ENCODE results near the gene MAN1B1. TPM values are rescaled to one million over a fixed set of nuclear protein-coding genes. Genes with fewer than 3 reads are reported as not detected.

The MAN1B1 gene
- total RNA-seq, 3 donors from 2014 or later (not counting 1 experiment from before 2014, with no cell fraction given): 75.1 to 99.4 (median 80.4) TPM

- no peak for ATAC-seq
- Histone ChIP-seq H3K27me3 (ENCODE audit: control insufficient read depth, insufficient read depth, low read length) (no peaks in the 10 kb centered on the region), H3K27ac (ENCODE audit: low read length) (no peak overlapping the region), H3K36me3 (ENCODE audit: control insufficient read depth, insufficient read depth, low read length) (no peaks in the 10 kb centered on the region), H3K4me1 (ENCODE audit: control insufficient read depth, insufficient read depth, low read length) (peaks cover 8% of the 10 kb centered on the region), H3K4me3 (ENCODE audit: low read length) (no peak overlapping the region), H3K9me3 (ENCODE audit: control insufficient read depth, insufficient read depth, low read length) (no peaks in the 10 kb centered on the region)
- no peak for TF ChIP-seq CTCF (IDR thresholded peaks at IDR 0.05)
- intact Hi-C loops (cut with micrococcal nuclease): no loop called here
- no peak for DNase-seq
- Mint-ChIP-seq H3K27ac (no peak overlapping the region), H3K27me3 (ENCODE audit: low read depth in 2 of 2) (peaks cover 0 to 8% of the 10 kb centered on the region in 2 donors), H3K4me3 (no peak overlapping the region), H3K36me3 (no peaks in the 10 kb centered on the region), H3K4me1 (no peaks in the 10 kb centered on the region), H3K9me3 (no peaks in the 10 kb centered on the region)
- WGBS (ENCODE audit: insufficient coverage): 90% methylated on average over 19 of the region's 19 CpGs
Observed at GRCh38 chr9:137148661-137149060, 61.9 kb downstream of the MAN1B1 start.

- Histone ChIP-seq H3K27me3 (ENCODE audit: control insufficient read depth, insufficient read depth, low read length) (no peaks in the 10 kb centered on the region), H3K36me3 (ENCODE audit: control insufficient read depth, insufficient read depth, low read length) (no peaks in the 10 kb centered on the region), H3K9me3 (ENCODE audit: control insufficient read depth, insufficient read depth, low read length) (no peaks in the 10 kb centered on the region), H3K4me3 (ENCODE audit: low read length) (no peak overlapping the region), H3K27ac (ENCODE audit: low read length) (no peak overlapping the region), H3K4me1 (ENCODE audit: control insufficient read depth, insufficient read depth, low read length) (peaks cover 8% of the 10 kb centered on the region)
- no peak for TF ChIP-seq CTCF (IDR thresholded peaks at IDR 0.05)
- Mint-ChIP-seq H3K36me3 (no peaks in the 10 kb centered on the region), H3K9me3 (no peaks in the 10 kb centered on the region), H3K27ac (no peak overlapping the region), H3K4me1 (no peaks in the 10 kb centered on the region), H3K27me3 (ENCODE audit: low read depth in 2 of 2) (peaks cover 0 to 8% of the 10 kb centered on the region in 2 donors), H3K4me3 (no peak overlapping the region)
- 94% methylated on average over 5 of the region's 5 CpGs for WGBS (ENCODE audit: insufficient coverage)
- intact Hi-C loops (cut with micrococcal nuclease): no loop called here
- no peak for DNase-seq
- ATAC-seq: no peak
Observed at GRCh38 chr9:137149363-137149762, 62.6 kb downstream of the MAN1B1 start.

- 59% methylated on average over 20 of the region's 20 CpGs for WGBS (ENCODE audit: insufficient coverage)
- H3K4me1 Mint-ChIP-seq: no peaks in the 10 kb centered on the region
- intact Hi-C loops (cut with micrococcal nuclease): loop anchor here (2.0 kb wide), 1 partner anchor 41 kb away; no protein-coding TSS in a partner anchor
- no peak overlapping the region for H3K27ac Mint-ChIP-seq
- no peaks in the 10 kb centered on the region for H3K36me3 Mint-ChIP-seq
- TF ChIP-seq CTCF (IDR thresholded peaks at IDR 0.05): no peak
- no peak for ATAC-seq
- no peaks in the 10 kb centered on the region for H3K9me3 Mint-ChIP-seq
- H3K27me3 Mint-ChIP-seq (ENCODE audit: low read depth in 2 of 2): peaks cover 0 to 8% of the 10 kb centered on the region in 2 donors
- H3K4me3 Mint-ChIP-seq: no peak overlapping the region
- Histone ChIP-seq H3K27me3 (ENCODE audit: control insufficient read depth, insufficient read depth, low read length) (no peaks in the 10 kb centered on the region), H3K27ac (ENCODE audit: low read length) (no peak overlapping the region), H3K36me3 (ENCODE audit: control insufficient read depth, insufficient read depth, low read length) (no peaks in the 10 kb centered on the region), H3K9me3 (ENCODE audit: control insufficient read depth, insufficient read depth, low read length) (no peaks in the 10 kb centered on the region), H3K4me1 (ENCODE audit: control insufficient read depth, insufficient read depth, low read length) (peaks cover 8% of the 10 kb centered on the region), H3K4me3 (ENCODE audit: low read length) (no peak overlapping the region)
- DNase-seq: no peak
Observed at GRCh38 chr9:137149942-137150616, 63.3 kb downstream of the MAN1B1 start.

Data from natural killer cell (primary cell).